GM10266 (cell line): ENCODE data around the gene CISD3.

Source experiments
- DNase-seq: peaks from one replicate; pipeline ENCODE4 v3.0.0; 2012; ENCODE audit errors: extremely low spot score
- CTCF ChIP-seq: IDR thresholded peaks from 2 replicates; pipeline ENCODE4 v1.5.1; 2012; ENCODE audit warnings: mild to moderate bottlenecking, low read depth; ENCODE audit not compliant: control insufficient read depth, insufficient read depth; ENCODE audit errors: missing control alignments

The CISD3 gene

GRCh38 chr17:38762231-38762630, 32.1 kb downstream of the CISD3 start:
- DNase-seq: no peak
- no peak for TF ChIP-seq CTCF

- TF ChIP-seq CTCF: no peak
- DNase-seq: no peak
These were observed 36.2 kb downstream of the CISD3 start for GRCh38 chr17:38766341-38766740.

GRCh38 chr17:38768417-38768816, 38.3 kb downstream of the CISD3 start:
- no peak for TF ChIP-seq CTCF
- no peak for DNase-seq

GRCh38 chr17:38773258-38773657, 43.1 kb downstream of the CISD3 start:
- TF ChIP-seq CTCF: no peak
- DNase-seq: no peak

- no peak for TF ChIP-seq CTCF
- no peak for DNase-seq
These were observed 47.6 kb downstream of the CISD3 start for GRCh38 chr17:38777641-38778250.

- DNase-seq: no peak
These were observed 50.0 kb downstream of the CISD3 start for GRCh38 chr17:38779965-38780752.

More at GRCh38 chr17:38779965-38780752, 50.0 kb downstream of the CISD3 start:
- TF ChIP-seq CTCF: no peak
